GM18498 (cell line): ENCODE measurements around the gene TSSC4.
A peak's percentile ranks its signal among the peaks of the same experiment; 100 is the strongest.

ENCODE experiments used
- ATAC-seq: cut with Tn5 transposase; IDR thresholded peaks from one replicate; pipeline ENCODE4 v1.9.1; 2021; ENCODE audit warnings: mild to moderate bottlenecking, moderate library complexity; ENCODE audit not compliant: unreplicated experiment

The TSSC4 gene

GRCh38 chr11:2385156-2386151 is 15.1 kb upstream of the TSSC4 start:
- peak; percentile 44 for ATAC-seq

- ATAC-seq: no peak
Observed at GRCh38 chr11:2386591-2386990, 14.0 kb upstream of the TSSC4 start.

- no peak for ATAC-seq
Observed at GRCh38 chr11:2387266-2387987, 13.1 kb upstream of the TSSC4 start.

DNA sequence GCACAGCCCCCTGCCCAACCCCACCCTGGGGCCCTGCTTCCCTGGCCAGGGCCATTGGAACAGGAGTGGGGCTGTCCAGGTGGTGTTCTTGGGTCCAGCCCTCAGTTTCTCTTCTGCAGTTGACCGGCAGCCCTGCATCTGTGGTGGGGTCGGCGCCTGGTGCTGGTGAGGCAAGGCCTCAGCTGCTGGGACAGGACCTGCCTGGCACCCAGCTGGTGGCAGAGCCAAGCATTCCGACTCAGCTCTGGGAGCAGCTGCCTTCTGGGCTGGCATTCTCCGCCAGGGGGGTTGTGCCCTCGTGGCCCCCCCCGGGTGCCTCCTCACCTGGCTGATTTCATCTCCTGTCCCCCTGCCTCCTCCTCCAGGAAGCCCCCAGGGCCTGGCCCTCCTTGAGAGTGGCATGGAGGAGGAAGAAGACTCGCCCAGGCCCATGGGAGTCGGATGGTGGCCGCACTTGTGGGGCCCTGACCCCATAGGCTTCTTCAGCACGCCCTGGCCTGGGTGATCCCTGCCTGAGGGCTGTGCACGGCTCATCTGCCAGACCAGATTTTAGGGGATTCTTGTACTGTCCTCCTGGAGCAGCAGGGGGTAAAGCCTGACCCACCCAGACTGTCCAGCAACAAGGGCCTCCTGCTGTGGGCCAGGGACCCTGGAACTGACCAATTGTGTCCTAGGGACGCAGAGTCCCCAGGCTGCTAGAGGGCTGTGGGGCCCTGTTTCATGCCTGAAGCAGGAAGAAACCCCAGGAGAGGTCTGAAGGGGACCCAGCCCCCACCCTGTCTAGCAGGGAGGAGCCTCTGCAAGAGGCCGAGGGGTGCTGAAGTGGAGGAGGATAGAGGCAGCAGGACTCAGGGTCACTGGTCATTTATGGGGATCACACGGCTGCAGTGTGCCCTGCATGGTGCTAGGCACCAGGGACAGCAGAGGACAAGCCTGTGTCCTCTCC is 11.8 kb upstream of the TSSC4 start:
- ATAC-seq: no peak

- no peak for ATAC-seq
Observed at GRCh38 chr11:2389377-2390026, 11.0 kb upstream of the TSSC4 start.

- ATAC-seq: no peak
Observed at GRCh38 chr11:2390091-2390724, 10.3 kb upstream of the TSSC4 start.

- ATAC-seq: no peak
Observed at GRCh38 chr11:2390725-2391151, 9.8 kb upstream of the TSSC4 start.

GRCh38 chr11:2391181-2391975 is 9.2 kb upstream of the TSSC4 start:
- no peak for ATAC-seq

DNA sequence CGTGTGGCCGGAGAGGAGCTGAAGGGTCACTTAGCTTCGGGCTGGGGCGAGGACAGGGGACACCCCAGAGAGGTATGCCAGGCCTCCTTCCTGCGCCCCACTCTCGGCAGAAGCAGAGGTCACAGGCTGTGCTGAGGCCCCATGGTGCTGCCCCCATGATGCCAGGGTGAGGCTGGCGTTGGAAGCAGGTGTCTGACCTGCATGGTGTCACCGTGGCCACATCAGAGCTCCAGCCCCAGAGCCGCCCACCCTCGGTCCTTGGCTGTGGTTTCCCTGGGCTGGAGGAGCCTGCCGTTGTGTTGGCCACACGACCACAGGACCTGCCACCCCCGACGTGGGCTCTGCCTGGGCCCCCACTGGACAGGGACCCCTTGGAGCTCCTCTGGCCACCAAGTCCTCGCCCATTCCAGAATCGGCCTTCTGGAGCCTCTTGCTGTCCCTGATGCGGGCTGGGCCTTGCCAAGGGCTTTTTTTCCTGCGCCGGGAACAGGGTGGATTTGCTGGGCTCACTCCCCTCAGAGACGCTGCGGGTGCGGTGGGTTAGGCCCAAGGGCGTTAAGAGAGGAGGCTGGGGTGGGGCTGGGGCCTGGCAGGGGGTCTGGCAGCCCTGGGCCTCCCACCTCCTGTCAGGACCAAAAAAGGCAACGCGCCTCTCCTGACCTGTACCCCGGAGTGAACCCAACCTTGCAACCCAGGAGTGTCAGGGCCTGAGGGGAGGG is 8.2 kb upstream of the TSSC4 start:
- no peak for ATAC-seq

DNA sequence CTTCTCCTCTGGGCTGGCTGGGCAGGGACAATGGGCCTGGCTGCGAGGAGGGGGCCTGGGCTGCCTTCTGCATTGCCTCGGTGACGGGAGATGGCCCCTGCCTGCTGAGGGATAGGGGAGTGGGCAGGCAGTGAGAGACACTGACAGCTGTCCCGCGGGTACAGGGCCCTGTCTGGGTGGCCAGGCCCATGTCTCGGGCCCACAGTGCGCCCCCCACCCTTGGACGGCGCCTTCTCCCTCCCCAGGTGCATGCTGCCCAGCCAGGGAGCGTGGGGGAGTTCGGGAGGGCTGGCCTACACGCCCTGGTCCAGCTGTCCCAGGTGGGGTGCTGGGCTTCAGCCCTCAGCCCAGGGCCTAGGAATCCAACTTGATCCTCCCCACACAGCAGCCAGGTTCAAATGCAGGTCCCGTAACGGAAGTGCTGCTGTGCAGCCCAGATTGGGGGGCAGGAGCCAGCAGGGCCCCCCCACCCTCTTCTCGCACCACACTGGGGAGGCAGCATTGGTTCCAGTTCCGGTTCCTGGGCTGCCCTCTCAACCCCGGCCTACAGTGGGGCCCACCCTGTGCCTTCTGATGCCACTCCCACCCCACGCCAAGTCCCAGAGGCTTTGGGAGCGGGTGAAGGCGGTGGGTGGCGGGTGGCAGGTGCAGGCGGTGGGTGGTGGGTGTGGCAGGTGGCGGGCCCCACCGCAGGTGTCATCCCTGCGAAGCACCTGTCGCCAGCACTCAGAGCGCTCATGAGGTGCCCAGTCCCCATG is 7.3 kb upstream of the TSSC4 start:
- no peak for ATAC-seq

GRCh38 chr11:2393941-2394817 is 6.4 kb upstream of the TSSC4 start:
- no peak for ATAC-seq

DNA sequence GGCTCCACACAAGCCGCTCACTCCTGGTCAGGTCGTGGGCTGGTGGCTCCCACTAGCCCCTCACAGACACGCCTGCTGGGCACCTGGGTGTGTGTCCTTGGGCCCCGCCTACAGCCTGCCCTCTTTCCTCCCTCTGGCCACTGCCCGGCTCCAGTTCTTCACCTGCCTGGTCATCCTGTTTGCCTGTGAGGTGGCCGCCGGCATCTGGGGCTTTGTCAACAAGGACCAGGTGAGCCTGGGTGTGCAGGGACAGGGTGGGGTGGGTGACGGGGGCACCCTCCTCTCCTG is 5.8 kb upstream of the TSSC4 start:
- ATAC-seq: no peak

DNA sequence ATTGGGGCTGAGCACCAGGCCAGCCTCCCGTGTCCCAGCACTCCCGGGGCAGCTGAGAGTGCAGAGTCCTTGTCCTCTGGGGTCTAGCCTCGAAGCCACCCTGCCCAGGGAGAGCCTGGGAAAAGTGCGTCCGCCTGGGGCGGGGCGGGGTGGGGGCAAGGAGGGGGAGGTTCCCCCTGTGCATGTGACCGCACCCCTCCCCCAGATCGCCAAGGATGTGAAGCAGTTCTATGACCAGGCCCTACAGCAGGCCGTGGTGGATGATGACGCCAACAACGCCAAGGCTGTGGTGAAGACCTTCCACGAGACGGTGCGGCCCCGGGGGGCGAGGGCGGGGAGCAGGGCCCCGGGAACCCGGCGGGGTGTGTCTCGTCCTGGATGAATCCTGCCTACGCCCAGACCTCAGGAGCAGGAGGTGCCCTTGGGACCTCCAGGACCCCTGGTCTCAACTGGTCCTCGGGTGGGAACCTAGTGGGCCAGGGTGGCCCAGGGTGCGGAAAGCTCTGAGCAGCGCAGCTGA is 5.3 kb upstream of the TSSC4 start:
- ATAC-seq: no peak

GRCh38 chr11:2395856-2396255 is 4.7 kb upstream of the TSSC4 start:
- no peak for ATAC-seq

DNA sequence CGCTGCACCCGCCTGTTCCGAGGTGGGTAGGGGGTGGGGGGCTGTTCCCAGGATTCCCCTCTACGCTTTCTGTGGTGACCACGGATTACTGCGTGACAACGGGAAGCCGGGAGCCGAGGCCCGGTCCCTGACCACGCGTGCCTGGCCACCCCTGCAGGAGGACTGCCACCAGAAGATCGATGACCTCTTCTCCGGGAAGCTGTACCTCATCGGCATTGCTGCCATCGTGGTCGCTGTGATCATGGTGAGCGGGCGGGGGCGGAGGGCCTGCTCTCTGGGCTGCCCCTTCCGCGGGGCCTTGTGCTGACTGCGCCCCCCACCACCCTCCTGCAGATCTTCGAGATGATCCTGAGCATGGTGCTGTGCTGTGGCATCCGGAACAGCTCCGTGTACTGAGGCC is 4.1 kb upstream of the TSSC4 start:
- no peak for ATAC-seq

DNA sequence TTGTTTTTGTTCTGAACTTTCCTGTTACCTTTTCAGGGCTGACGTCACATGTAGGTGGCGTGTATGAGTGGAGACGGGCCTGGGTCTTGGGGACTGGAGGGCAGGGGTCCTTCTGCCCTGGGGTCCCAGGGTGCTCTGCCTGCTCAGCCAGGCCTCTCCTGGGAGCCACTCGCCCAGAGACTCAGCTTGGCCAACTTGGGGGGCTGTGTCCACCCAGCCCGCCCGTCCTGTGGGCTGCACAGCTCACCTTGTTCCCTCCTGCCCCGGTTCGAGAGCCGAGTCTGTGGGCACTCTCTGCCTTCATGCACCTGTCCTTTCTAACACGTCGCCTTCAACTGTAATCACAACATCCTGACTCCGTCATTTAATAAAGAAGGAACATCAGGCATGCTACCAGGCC is 3.5 kb upstream of the TSSC4 start:
- ATAC-seq: no peak
